ENCODE measurements around the gene R3HDM4.

The R3HDM4 gene

GRCh38 chr19:947090-947706 lies 34.2 kb upstream of the R3HDM4 start:
- no peak for DNase-seq

GRCh38 chr19:945401-946252 lies 32.6 kb upstream of the R3HDM4 start:
- DNase-seq: no peak

- DNase-seq: no peak
Observed at GRCh38 chr19:944663-945241, 31.7 kb upstream of the R3HDM4 start.

- DNase-seq: no peak
Observed at GRCh38 chr19:944171-944567, 31.1 kb upstream of the R3HDM4 start.

- DNase-seq: no peak
Observed at GRCh38 chr19:943551-944170, 30.6 kb upstream of the R3HDM4 start.

GRCh38 chr19:942133-942645 lies 29.2 kb upstream of the R3HDM4 start:
- no peak for DNase-seq

GRCh38 chr19:941292-942132 lies 28.5 kb upstream of the R3HDM4 start:
- no peak for DNase-seq

- DNase-seq: peak; percentile 86
Observed at GRCh38 chr19:940591-941291, 27.7 kb upstream of the R3HDM4 start.

GRCh38 chr19:939922-940321 lies 26.9 kb upstream of the R3HDM4 start:
- DNase-seq: no peak

- no peak for DNase-seq
Observed at GRCh38 chr19:939439-939838, 26.4 kb upstream of the R3HDM4 start.

- DNase-seq: no peak
Observed at GRCh38 chr19:938233-938923, 25.4 kb upstream of the R3HDM4 start.

GRCh38 chr19:937259-937694 lies 24.3 kb upstream of the R3HDM4 start:
- peak; percentile 52 for DNase-seq

- no peak for DNase-seq
Observed at GRCh38 chr19:936175-936546, 23.1 kb upstream of the R3HDM4 start.

- DNase-seq: no peak
Observed at GRCh38 chr19:934865-935479, 22.0 kb upstream of the R3HDM4 start.

GRCh38 chr19:934197-934840 lies 21.3 kb upstream of the R3HDM4 start:
- DNase-seq: no peak

- no peak for DNase-seq
Observed at GRCh38 chr19:933553-933882, 20.5 kb upstream of the R3HDM4 start.

GRCh38 chr19:932648-933552 lies 19.9 kb upstream of the R3HDM4 start:
- no peak for DNase-seq

- DNase-seq: no peak
Observed at GRCh38 chr19:931860-932647, 19.0 kb upstream of the R3HDM4 start.

Measured in CD4-positive, alpha-beta T cell treated with Interleukin-10 for 1 hour (primary cell).